ENCODE measurements around the gene PTPRN2. TPM values are rescaled to one million over a fixed set of nuclear protein-coding genes. Genes with fewer than 3 reads are reported as not detected.

Gene PTPRN2
- total and polyA plus RNA-seq, 2 of the 8 experiments (the other 6 are each of a cell fraction or from before 2014, with no cell fraction given), result 2.6 to 4.5 TPM

- Histone ChIP-seq H3K23me2 (ENCODE audit: low read depth, low read length) (no peaks in the 10 kb centered on the region), H4K20me1 (replicated peaks in 1 of 2; ENCODE audit: control insufficient read depth in 1 of 2, insufficient read depth in 2 of 2, low read length in 2 of 2) (no peaks in the 10 kb centered on the region), H4K5ac (ENCODE audit: insufficient read length, low read depth, low read length) (no peak overlapping the region), H3K14ac (ENCODE audit: insufficient read length) (no peak overlapping the region), H2BK20ac (ENCODE audit: low read length) (no peak overlapping the region), H2BK15ac (ENCODE audit: low read length) (no peak overlapping the region), H3K4ac (replicated peaks; ENCODE audit: insufficient read length, low read depth, low read length) (no peak overlapping the region), H2AK5ac (ENCODE audit: low read depth, low read length) (no peak overlapping the region), H2BK12ac (ENCODE audit: low read depth, low read length) (no peak overlapping the region), H3K36me3 (ENCODE audit: control insufficient read depth in 2 of 4, insufficient read depth in 4 of 4, low read length in 3 of 4) (no peaks in the 10 kb centered on the region), H3K79me1 (ENCODE audit: low read depth, low read length) (no peaks in the 10 kb centered on the region), H3K4me2 (ENCODE audit: insufficient read depth in 1 of 2, low read depth in 2 of 2, low read length in 2 of 2) (no peak overlapping the region), H3K4me1 (replicated peaks in 1 of 4; ENCODE audit: control insufficient read depth in 3 of 4, insufficient read depth in 4 of 4, low read length in 3 of 4) (peaks cover 0 to 4% (median 1%) of the 10 kb centered on the region in 4 experiments; a peak in 1 of 7 replicates), H3K9me3 (ENCODE audit: insufficient read depth in 2 of 2, low read depth in 1 of 2, low read length in 1 of 2) (no peaks in the 10 kb centered on the region), H4K91ac (replicated peaks; ENCODE audit: insufficient read length, low read length) (no peak overlapping the region), H2AFZ (ENCODE audit: low read length) (no peak overlapping the region), H3K23ac (ENCODE audit: insufficient read length) (no peak overlapping the region), H3K27me3 (replicated peaks in 1 of 4; ENCODE audit: control insufficient read depth in 3 of 4, extremely low read depth in 1 of 4, insufficient read depth in 3 of 4, low read length in 3 of 4) (peaks cover 0 to 10% (median 5%) of the 10 kb centered on the region in 4 experiments; a peak in 5 of 7 replicates), H3K9ac (replicated peaks in 1 of 4; ENCODE audit: extremely low read depth in 1 of 4, low read depth in 3 of 4, low read length in 3 of 4) (no peak overlapping the region), H3K27ac (ENCODE audit: low read depth, low read length) (no peak overlapping the region), H2BK5ac (ENCODE audit: low read depth, low read length) (no peak overlapping the region), H3K4me3 (ENCODE audit: extremely low read depth in 1 of 4, insufficient read depth in 2 of 4, low read depth in 3 of 4, low read length in 4 of 4) (no peak overlapping the region), H4K8ac (ENCODE audit: extremely low read depth, insufficient read depth, low read length) (no peak overlapping the region; the same call in 1 of the 2 replicates), H2BK120ac (replicated peaks; ENCODE audit: low read depth, low read length) (no peak overlapping the region), H3K18ac (ENCODE audit: extremely low read depth, low read length) (no peak overlapping the region), H3K79me2 (ENCODE audit: control insufficient read depth in 1 of 2, insufficient read depth in 2 of 2, low read length in 2 of 2) (no peaks in the 10 kb centered on the region), H3K56ac (replicated peaks; ENCODE audit: insufficient read length, low read depth, low read length) (no peak overlapping the region)
- FAIRE-seq (no peak), DNase-seq (ENCODE audit: low read depth in 1 of 2, low spot score in 2 of 2) (no peak)
- 92% methylated on average over 7 of the region's 10 CpGs; no CpG with 5 or more reads in 1 of the 2 experiments for WGBS, 2 experiments (ENCODE audit: extremely low coverage in 1 of 2, insufficient coverage in 1 of 2, insufficient read length in 1 of 2, insufficient replicate concordance in 2 of 2, low coverage in 1 of 2, low lambda C conversion rate in 2 of 2, missing lambda C conversion rate in 1 of 2)
- TF ChIP-seq RNF2 (IDR thresholded peaks at IDR 0.05; ENCODE audit: borderline replicate concordance, low read depth, low read length, missing control alignments, poor library complexity, severe bottlenecking), result no peak
- TF ChIP-seq KDM1A (IDR thresholded peaks at IDR 0.05; ENCODE audit: borderline replicate concordance, low read length), result no peak
- no peak for TF ChIP-seq RFX5 (IDR thresholded peaks at IDR 0.05; ENCODE audit: borderline replicate concordance, low read depth, low read length)
- no peak for TF ChIP-seq TBP (IDR thresholded peaks at IDR 0.05; ENCODE audit: low read depth, low read length)
- no peak for TF ChIP-seq KDM5A (IDR thresholded peaks at IDR 0.05; ENCODE audit: low read length)
- TF ChIP-seq POLR2A (IDR thresholded peaks at IDR 0.05; ENCODE audit: control extremely low read depth in 1 of 2, low read depth in 2 of 2, low read length in 2 of 2), result no peak
- TF ChIP-seq, protein P1, sequence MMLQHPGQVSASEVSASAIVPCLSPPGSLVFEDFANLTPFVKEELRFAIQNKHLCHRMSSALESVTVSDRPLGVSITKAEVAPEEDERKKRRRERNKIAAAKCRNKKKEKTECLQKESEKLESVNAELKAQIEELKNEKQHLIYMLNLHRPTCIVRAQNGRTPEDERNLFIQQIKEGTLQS (IDR thresholded peaks at IDR 0.05; ENCODE audit: insufficient read depth, low read depth, low read length), result no peak
- TF ChIP-seq ZNF274 (IDR thresholded peaks at IDR 0.05; ENCODE audit: borderline replicate concordance, extremely low read depth, low read length), result no peak
- no peak for TF ChIP-seq E2F6 (IDR thresholded peaks at IDR 0.05)
- TF ChIP-seq EGR1 (IDR thresholded peaks at IDR 0.05; ENCODE audit: borderline replicate concordance, low read depth, low read length), result no peak
- TF ChIP-seq, protein P2, sequence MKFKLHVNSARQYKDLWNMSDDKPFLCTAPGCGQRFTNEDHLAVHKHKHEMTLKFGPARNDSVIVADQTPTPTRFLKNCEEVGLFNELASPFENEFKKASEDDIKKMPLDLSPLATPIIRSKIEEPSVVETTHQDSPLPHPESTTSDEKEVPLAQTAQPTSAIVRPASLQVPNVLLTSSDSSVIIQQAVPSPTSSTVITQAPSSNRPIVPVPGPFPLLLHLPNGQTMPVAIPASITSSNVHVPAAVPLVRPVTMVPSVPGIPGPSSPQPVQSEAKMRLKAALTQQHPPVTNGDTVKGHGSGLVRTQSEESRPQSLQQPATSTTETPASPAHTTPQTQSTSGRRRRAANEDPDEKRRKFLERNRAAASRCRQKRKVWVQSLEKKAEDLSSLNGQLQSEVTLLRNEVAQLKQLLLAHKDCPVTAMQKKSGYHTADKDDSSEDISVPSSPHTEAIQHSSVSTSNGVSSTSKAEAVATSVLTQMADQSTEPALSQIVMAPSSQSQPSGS (IDR thresholded peaks at IDR 0.05; ENCODE audit: low read length), result no peak
- CTCF ChIA-PET (ENCODE audit: partially characterized antibody), result no interaction called here
- POLR2A ChIA-PET (ENCODE audit: partially characterized antibody), result interaction anchor here (0.6 kb wide), 1 partner anchor 261 kb away, joined by 3 read pairs; no protein-coding TSS in a partner anchor
Measured at GRCh38 chr7:157580324-157580723, 1007.3 kb downstream of the PTPRN2 start.

Data from H1 (cell line).